PC-9 (cell line): ENCODE results near the gene TRDN. TPM values are rescaled to one million over a fixed set of nuclear protein-coding genes. Genes with fewer than 3 reads are reported as not detected.
A peak's percentile ranks its signal among the peaks of the same experiment; 100 is the strongest.

Experiments used
- BruUV-seq: library from RNA; stranded (reverse); fragments of 400-500 nt; replicated peaks from 2 replicates; lab custom pipeline; 2021; lab: Mats Ljungman, UMichigan
- CTCF ChIA-PET: fragments of 300-600 bp; sonication (Branson Sonifier 250); formaldehyde crosslinking; loops from one replicate; lab custom pipeline; 2022; ENCODE audit warnings: antibody characterized with exemption; lab: Charles Lee
- POLR2A ChIA-PET: fragments of 300-600 bp; sonication (Branson Sonifier 250); formaldehyde crosslinking; loops from one replicate; lab custom pipeline; 2022; ENCODE audit warnings: antibody characterized with exemption; ENCODE audit not compliant: unreplicated experiment; lab: Charles Lee
- DNase-seq, 2 experiments: peaks; one replicate each; pipeline versions ENCODE4 v3.0.0 to v3.0.0-alpha.2; 2015 to 2022; ENCODE audit warnings: mixed read lengths in 1 of 2
- H2AFZ ChIP-seq: fragments of 200-600 bp; sonication (generic); 2 replicates; pipeline ENCODE4 v1.8.1; 2017; ENCODE audit warnings: antibody characterized with exemption
- H3F3A ChIP-seq: fragments of 200-600 bp; sonication (generic); 2 replicates; pipeline ENCODE4 v1.8.1; 2017; ENCODE audit warnings: antibody characterized with exemption, mild to moderate bottlenecking, low read depth; ENCODE audit not compliant: insufficient read depth
- H3K27ac ChIP-seq: fragments of 200-600 bp; sonication (generic); 2 replicates; pipeline ENCODE4 v1.6.1; 2016; ENCODE audit warnings: mixed run types
- H3K27me3 ChIP-seq: fragments of 200-600 bp; sonication (generic); 2 replicates; pipeline ENCODE4 v1.6.1; 2016; ENCODE audit warnings: low read depth, mixed run types; ENCODE audit not compliant: insufficient read depth
- H3K36me3 ChIP-seq: fragments of 200-600 bp; sonication (generic); 2 replicates; pipeline ENCODE4 v1.6.1; 2016; ENCODE audit warnings: low read depth, mixed run types
- H3K4me1 ChIP-seq: fragments of 200-600 bp; sonication (generic); replicated peaks from 2 replicates; pipeline ENCODE4 v1.6.1; 2016; ENCODE audit warnings: mixed run types; ENCODE audit not compliant: insufficient read depth
- H3K4me2 ChIP-seq: fragments of 200-600 bp; sonication (generic); 2 replicates; pipeline ENCODE4 v1.6.1; 2017; ENCODE audit warnings: mixed run types
- H3K4me3 ChIP-seq: fragments of 200-600 bp; sonication (generic); 2 replicates; pipeline ENCODE4 v1.6.1; 2016; ENCODE audit warnings: mixed run types
- H3K79me2 ChIP-seq: fragments of 200-600 bp; sonication (generic); 2 replicates; pipeline ENCODE4 v1.6.1; 2017; ENCODE audit warnings: low read depth, mixed run types
- H3K9me2 ChIP-seq: fragments of 200-600 bp; sonication (generic); 2 replicates; pipeline ENCODE4 v1.8.1; 2017; ENCODE audit warnings: mild to moderate bottlenecking; ENCODE audit not compliant: insufficient read depth
- H3K9me3 ChIP-seq: fragments of 200-600 bp; sonication (generic); 2 replicates; pipeline ENCODE4 v1.8.1; 2016; ENCODE audit warnings: low read depth; ENCODE audit not compliant: insufficient read depth
- H4K20me1 ChIP-seq: fragments of 200-600 bp; sonication (generic); 2 replicates; pipeline ENCODE4 v1.8.1; 2017; ENCODE audit not compliant: insufficient read depth
- CTCF ChIP-seq: fragments of 200-600 bp; sonication (generic); conservative IDR thresholded peaks from 2 replicates; pipeline ENCODE4 v1.6.1; 2017; ENCODE audit warnings: mixed run types, antibody characterized with exemption, mild to moderate bottlenecking, moderate library complexity
- EZH2 ChIP-seq: fragments of 200-600 bp; sonication (generic); IDR thresholded peaks from 2 replicates; pipeline ENCODE4 v1.8.0; 2017; ENCODE audit warnings: antibody characterized with exemption, low read depth
- intact Hi-C: fragments of 100-400 bp; cut with micrococcal nuclease; formaldehyde crosslinking; loops from one replicate; pipeline ENCODE4 v1.10.0; 2022; ENCODE audit not compliant: unreplicated experiment
- total RNA-seq: library from RNA; stranded (reverse); gene quantifications from 2 replicates; pipeline ENCODE4 v1.2.3, GENCODE V29; 2021

Gene TRDN
- total RNA-seq, 1 experiment from 2014 or later: not detected

GRCh38 chr6:123420512-123420911 lies 216.2 kb downstream of the TRDN start:
- intact Hi-C loops: no loop called here
- CTCF ChIA-PET: no interaction called here

GRCh38 chr6:123418071-123418470 lies 218.7 kb downstream of the TRDN start:
- no peaks in the 10 kb centered on the region for H3K9me3 ChIP-seq
- ChIA-PET POLR2A (no interaction called here), CTCF (interaction anchor here (2.2 kb wide), 1 partner anchor 297 kb away, joined by 9 read pairs; no protein-coding TSS in a partner anchor)
- TF ChIP-seq CTCF (no peak), EZH2 (no peak)
- intact Hi-C loops: loop anchor here (10.0 kb wide), 1 partner anchor 387 kb away; the partner anchor contains the start of gene NKAIN2
- no peaks in the 10 kb centered on the region for H3F3A ChIP-seq
- no peaks in the 10 kb centered on the region for H3K36me3 ChIP-seq
- no TSS peak for BruUV-seq
- no peak overlapping the region for H3K4me2 ChIP-seq
- no peaks in the 10 kb centered on the region for H3K4me1 ChIP-seq
- no peaks in the 10 kb centered on the region for H3K9me2 ChIP-seq
- no peaks in the 10 kb centered on the region for H3K79me2 ChIP-seq
- H4K20me1 ChIP-seq: no peaks in the 10 kb centered on the region
- no peak overlapping the region for H2AFZ ChIP-seq
- no peak overlapping the region for H3K27ac ChIP-seq
- no peak overlapping the region for H3K4me3 ChIP-seq
- DNase-seq: peak in 1 of 2 experiments; percentile 6
- no peaks in the 10 kb centered on the region for H3K27me3 ChIP-seq

More at GRCh38 chr6:123420512-123420911, 216.2 kb downstream of the TRDN start:
- peak in 1 of 2 experiments; percentile 21 for DNase-seq
- H3K27ac ChIP-seq: no peak overlapping the region
- no peaks in the 10 kb centered on the region for H3K9me3 ChIP-seq
- no peaks in the 10 kb centered on the region for H3K79me2 ChIP-seq
- H3K4me2 ChIP-seq: no peak overlapping the region
- H3K9me2 ChIP-seq: no peaks in the 10 kb centered on the region
- no peaks in the 10 kb centered on the region for H3K4me1 ChIP-seq
- no peaks in the 10 kb centered on the region for H3K36me3 ChIP-seq
- no peaks in the 10 kb centered on the region for H3K27me3 ChIP-seq
- TF ChIP-seq EZH2 (no peak), CTCF (no peak)
- H3F3A ChIP-seq: no peaks in the 10 kb centered on the region
- H2AFZ ChIP-seq: 0 out of 2 replicates have a peak overlapping the region, but pooled peaks have one; percentile 10
- POLR2A ChIA-PET: interaction anchor here (0.7 kb wide), 1 partner anchor 1609 kb away, joined by 9 read pairs; no protein-coding TSS in a partner anchor
- no peaks in the 10 kb centered on the region for H4K20me1 ChIP-seq
- BruUV-seq: no TSS peak
- no peak overlapping the region for H3K4me3 ChIP-seq

GRCh38 chr6:123417535-123417934 lies 219.2 kb downstream of the TRDN start:
- no peaks in the 10 kb centered on the region for H3K9me3 ChIP-seq
- no peak overlapping the region for H3K4me2 ChIP-seq
- H3K4me1 ChIP-seq: no peaks in the 10 kb centered on the region
- CTCF ChIA-PET: interaction anchor here (2.2 kb wide), 1 partner anchor 298 kb away, joined by 9 read pairs; no protein-coding TSS in a partner anchor
- peak in 1 of 2 experiments; percentile 34 for DNase-seq
- H3K27me3 ChIP-seq: no peaks in the 10 kb centered on the region
- no peak overlapping the region for H3K27ac ChIP-seq
- no peak for TF ChIP-seq CTCF
- TF ChIP-seq EZH2: no peak
- H3K4me3 ChIP-seq: no peak overlapping the region
- no peaks in the 10 kb centered on the region for H3K9me2 ChIP-seq
- no peaks in the 10 kb centered on the region for H4K20me1 ChIP-seq
- H2AFZ ChIP-seq: no peak overlapping the region
- H3F3A ChIP-seq: no peaks in the 10 kb centered on the region
- no peaks in the 10 kb centered on the region for H3K36me3 ChIP-seq
- POLR2A ChIA-PET: no interaction called here
- intact Hi-C loops: loop anchor here (10.0 kb wide), 1 partner anchor 387 kb away; the partner anchor contains the start of gene NKAIN2
- no TSS peak for BruUV-seq
- no peaks in the 10 kb centered on the region for H3K79me2 ChIP-seq
